ENCODE measurements around the gene CACNA2D3. TPM values are rescaled to one million over a fixed set of nuclear protein-coding genes. Genes with fewer than 3 reads are reported as not detected.

The CACNA2D3 gene
- total RNA-seq, 4 donors from 2014 or later: 0.94 to 3.6 (median 2.1) TPM

DNA sequence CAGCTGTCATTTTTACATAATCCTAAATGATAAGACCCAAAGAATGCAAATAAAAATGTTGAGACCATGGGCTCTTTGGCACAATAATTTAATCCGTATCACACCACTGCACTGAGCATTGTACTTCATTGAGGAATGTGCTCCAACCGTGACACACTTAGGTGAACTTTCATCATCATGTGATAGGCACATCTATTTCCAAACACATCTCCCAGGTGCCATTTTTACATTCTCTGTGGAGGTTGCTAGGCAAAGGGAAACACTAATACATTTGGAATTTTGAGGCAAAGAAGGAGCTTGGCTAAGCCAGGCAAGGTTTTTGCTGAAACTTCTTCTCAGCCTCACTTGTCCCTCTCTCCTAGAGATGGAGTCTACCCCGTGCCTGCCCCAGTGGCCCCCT lies 736.8 kb downstream of the CACNA2D3 start:
- TF ChIP-seq, protein P1, sequence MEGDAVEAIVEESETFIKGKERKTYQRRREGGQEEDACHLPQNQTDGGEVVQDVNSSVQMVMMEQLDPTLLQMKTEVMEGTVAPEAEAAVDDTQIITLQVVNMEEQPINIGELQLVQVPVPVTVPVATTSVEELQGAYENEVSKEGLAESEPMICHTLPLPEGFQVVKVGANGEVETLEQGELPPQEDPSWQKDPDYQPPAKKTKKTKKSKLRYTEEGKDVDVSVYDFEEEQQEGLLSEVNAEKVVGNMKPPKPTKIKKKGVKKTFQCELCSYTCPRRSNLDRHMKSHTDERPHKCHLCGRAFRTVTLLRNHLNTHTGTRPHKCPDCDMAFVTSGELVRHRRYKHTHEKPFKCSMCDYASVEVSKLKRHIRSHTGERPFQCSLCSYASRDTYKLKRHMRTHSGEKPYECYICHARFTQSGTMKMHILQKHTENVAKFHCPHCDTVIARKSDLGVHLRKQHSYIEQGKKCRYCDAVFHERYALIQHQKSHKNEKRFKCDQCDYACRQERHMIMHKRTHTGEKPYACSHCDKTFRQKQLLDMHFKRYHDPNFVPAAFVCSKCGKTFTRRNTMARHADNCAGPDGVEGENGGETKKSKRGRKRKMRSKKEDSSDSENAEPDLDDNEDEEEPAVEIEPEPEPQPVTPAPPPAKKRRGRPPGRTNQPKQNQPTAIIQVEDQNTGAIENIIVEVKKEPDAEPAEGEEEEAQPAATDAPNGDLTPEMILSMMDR (IDR thresholded peaks at IDR 0.05; ENCODE audit: low read depth): no peak

DNA sequence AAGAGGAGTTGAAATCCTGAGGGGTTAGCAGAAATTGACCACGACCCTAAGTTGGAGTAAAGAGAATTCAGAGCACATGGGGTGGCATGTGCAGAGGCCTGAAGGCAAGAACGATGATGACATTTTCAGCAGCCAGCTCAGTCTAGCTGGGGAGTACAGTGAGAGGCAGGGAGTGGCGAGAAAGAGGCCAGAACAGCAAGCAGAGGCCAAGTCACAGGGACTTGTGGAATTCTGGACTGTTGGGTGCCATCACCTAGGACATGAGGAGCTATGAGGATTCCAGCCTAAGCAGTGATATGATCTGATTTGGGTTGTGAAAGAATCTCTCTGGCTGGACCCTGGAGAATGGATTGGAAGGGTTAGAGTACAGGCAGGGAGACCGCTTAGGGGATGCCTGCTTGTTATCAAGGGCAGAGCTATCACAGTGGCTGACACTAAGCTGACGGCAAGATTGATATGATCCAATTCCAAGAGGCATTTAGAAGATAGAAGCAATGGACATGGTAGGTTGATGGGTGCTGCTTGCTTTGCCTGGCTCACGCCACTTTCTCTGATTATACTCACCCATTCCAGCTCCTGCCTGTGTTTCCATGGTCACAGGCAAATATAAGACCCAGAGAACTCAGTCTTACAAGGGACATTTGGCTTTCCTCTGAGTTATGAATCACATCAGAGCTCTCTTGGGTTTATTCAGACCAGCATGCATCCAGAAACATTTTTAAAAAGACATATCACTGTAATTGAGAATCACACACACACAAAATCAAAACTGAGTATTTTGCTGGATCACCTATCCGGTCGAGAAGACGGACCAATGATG lies 739.1 kb downstream of the CACNA2D3 start:
- TF ChIP-seq, protein P1 (IDR thresholded peaks at IDR 0.05; ENCODE audit: low read depth): no peak

DNA sequence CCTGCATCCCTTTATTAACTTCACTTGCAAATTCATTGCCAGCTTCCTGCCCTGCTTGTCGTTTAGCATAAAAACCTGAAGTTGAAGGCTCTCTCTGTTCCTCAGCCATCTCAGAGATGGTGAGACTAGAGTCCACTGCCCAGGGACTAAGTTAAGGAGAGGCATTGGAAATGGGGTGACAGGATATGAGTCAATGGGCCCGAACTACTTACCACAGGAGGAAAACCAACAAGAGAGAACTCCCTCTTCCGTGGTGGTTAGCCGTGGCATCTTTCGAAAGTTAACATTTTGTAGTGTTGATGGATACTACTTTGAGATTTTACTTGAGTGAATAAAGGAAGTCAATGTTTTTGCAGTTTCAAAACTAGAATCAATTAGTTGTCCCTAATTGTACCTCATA lies 740.2 kb downstream of the CACNA2D3 start:
- TF ChIP-seq, protein P1 (IDR thresholded peaks at IDR 0.05; ENCODE audit: low read depth): no peak

DNA sequence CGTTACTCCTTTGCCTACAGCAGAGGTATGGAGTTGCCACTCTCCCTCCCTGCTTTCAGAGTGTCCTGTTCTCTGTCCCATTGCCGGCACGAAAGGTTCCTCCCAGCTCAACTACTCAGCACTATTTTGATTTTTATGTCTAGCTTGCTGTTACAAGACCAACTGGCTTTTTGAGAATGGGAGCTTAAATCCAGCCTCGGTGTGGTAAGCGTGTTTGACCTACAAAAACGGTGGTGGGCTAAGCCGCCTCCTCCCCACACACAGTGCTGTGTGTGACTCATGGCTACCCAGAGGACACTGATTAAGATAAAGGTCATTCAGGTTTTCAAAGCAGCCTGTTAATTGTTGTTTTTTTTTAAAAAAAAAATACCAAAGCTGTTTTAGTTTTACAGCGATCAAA lies 741.0 kb downstream of the CACNA2D3 start:
- TF ChIP-seq, protein P1 (IDR thresholded peaks at IDR 0.05; ENCODE audit: low read depth): no peak

DNA sequence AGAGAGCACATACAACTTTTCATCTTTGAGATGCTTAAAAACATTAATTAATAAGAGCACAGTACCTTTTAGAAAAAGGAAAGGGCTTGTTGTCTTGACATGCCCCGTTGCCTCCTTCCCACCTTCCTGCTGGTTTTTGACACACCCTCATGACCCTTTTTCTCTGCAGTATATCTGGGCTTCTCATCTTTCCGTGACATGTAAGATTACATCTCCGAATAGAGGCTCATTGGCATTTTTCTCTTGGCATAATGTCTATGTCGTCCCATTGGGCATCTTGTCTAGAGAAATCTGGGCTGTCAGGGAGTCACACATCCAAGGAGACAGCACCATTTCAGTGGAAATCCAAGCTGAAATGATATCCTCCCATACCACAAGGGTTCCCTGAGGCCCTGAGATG lies 741.4 kb downstream of the CACNA2D3 start:
- TF ChIP-seq, protein P1 (IDR thresholded peaks at IDR 0.05; ENCODE audit: low read depth): no peak

DNA sequence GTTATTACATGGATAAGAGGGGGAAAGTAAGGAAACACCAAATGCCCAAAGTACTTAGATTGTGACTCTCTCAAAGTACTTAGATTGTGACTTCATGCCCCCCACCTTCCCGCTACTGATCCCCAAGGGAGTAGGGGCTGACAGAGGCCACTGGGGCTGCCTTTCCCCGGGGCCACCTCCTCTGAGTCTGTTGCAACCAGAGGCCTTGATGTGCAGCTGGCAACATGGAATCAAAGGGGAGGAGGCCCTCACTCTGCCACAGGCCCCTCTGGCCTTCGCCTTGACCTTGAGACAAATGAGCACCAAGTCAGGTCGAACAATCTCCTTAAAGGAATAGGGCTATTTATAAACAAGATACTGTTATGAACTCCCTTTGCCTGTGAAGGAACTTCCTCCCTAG lies 743.0 kb downstream of the CACNA2D3 start:
- TF ChIP-seq, protein P1 (IDR thresholded peaks at IDR 0.05; ENCODE audit: low read depth): no peak

DNA sequence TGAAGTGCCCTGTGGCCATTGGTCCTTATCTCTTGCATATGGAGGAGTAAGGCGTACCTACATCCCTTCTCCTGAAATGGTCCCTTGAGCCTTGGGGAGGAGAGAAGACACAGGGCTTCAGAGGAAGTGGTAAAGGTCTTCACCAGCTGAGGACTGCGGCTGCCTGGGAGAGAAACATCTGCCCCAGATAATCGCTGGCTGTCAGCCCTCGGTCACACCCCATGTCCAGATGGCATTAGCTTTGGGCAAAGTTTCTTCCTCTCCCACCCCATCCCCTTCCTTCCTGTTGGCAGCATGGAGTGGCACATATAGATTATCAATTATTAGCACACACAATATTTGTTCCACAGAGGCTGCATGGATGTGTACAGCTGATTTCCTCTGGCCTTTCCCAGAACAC lies 743.9 kb downstream of the CACNA2D3 start:
- TF ChIP-seq, protein P1 (IDR thresholded peaks at IDR 0.05; ENCODE audit: low read depth): no peak
